HG03457 (cell line): Measurements from ENCODE around the gene KCNAB1.
"Not testable (repeated sequence)": the region's sequence is repeated elsewhere in the genome, so short reads cannot be mapped to it uniquely, and the experiment has no call there.

Experiments used
- ATAC-seq: cut with Tn5 transposase; IDR thresholded peaks from one replicate; pipeline ENCODE4 v1.9.1; 2021; ENCODE audit warnings: moderate number of reproducible peaks; ENCODE audit not compliant: unreplicated experiment

The KCNAB1 gene

DNA sequence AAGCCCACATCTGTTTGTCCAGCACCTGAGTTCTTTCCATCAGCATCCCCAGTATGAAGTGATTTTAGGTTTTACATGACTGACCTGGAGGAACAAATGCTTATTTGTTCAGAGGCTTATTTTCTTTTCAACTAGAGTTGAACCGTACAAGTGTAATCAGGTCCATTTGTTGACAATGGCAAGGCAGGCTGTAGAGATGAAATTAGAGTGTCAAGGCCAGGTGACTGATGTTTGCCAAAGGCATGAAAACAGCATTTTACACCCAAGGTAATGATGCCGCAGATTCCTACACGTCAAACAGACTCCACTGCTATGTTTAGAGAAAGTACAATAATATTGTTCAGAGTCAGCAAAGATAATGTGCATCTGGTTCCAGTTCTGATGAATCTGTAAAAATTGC is 96.5 kb downstream of the KCNAB1 start:
- no peak for ATAC-seq

DNA sequence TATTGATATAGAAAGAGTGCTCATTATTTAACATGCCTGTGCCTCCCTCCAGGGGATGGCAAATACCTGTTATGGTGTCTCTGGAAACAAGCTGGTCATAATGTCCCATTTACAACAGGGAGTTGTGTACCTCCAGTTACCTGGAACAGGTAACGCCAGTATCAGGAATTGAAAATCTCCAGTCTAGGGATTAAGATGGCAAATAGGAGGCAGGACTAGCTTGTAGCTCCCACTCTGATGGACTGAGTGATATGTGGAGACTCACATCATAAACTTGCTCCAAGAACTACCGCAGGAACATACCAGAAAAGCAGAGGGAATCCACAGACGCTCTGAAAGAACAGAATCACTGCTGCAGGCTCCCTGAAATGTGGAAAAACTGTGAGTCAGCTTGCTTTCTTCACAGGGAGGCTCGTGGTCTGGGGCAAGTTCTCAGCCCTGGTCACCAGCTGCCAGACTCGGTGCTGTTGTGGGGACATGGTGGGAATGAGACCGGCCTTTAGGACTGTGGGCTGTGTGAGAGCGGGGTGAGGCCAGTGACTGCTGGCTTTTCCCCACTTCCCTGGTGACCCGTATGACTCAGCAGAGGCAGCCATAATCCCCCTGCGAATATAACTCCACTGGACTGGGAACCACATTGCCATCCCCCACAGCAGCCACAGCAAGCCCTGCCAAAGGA is 97.4 kb downstream of the KCNAB1 start:
- ATAC-seq = no peak

DNA sequence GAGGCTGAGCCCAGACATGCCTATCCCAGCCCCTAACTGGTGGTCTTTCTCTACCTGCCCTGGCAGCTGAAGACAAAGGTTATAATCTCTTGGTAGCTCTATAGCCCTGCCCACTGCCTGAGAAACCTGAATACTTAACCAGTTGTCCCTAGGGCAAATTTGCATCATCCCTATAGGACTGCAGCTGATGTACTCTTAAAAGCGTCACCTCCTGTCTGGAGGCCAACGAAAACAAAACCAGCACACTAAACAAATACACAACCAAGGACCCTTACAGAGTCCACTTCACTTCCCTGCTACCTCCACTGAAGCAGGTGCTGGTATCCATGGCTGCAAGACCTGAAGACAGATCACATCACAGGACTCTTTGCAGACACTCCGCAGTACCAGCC is 98.0 kb downstream of the KCNAB1 start:
- no peak for ATAC-seq

DNA sequence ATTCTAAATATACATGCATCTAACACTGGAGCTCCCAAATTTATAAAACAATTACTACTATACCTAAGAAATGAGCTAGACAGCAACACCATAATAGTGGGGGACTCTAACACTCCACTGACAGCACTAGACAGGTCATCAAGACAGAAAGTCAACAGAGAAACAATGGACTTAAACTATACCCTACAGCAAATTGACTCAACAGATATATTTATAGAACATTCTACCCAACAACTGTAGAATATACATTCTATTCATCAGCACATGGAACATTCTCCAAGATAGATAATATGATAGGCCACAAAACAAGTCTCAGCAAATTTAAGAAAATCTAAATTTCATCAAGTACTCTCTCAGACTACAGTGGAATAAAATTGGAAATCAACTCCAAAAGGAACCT is 102.0 kb downstream of the KCNAB1 start:
- not testable (repeated sequence) for ATAC-seq

DNA sequence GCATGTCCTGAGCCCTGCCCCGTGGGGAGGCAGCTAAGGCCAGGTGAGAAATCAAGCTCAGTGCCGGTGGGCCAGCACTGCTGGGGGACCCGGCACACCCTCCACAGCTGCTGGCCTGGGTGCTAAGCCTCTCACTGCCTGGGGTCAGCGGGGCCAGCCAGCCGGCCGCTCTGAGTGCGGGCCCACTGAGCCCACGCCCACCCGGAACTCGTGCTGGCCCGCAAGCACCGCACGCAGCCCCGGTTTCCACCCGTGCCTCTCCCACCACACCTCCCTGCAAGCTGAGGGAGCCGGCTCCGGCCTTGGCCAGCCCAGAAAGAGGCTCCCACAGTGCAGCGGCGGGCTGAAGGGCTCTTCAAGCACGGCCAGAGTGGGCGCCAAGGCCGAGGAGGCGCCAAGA is 103.7 kb downstream of the KCNAB1 start:
- ATAC-seq = not testable (repeated sequence)

DNA sequence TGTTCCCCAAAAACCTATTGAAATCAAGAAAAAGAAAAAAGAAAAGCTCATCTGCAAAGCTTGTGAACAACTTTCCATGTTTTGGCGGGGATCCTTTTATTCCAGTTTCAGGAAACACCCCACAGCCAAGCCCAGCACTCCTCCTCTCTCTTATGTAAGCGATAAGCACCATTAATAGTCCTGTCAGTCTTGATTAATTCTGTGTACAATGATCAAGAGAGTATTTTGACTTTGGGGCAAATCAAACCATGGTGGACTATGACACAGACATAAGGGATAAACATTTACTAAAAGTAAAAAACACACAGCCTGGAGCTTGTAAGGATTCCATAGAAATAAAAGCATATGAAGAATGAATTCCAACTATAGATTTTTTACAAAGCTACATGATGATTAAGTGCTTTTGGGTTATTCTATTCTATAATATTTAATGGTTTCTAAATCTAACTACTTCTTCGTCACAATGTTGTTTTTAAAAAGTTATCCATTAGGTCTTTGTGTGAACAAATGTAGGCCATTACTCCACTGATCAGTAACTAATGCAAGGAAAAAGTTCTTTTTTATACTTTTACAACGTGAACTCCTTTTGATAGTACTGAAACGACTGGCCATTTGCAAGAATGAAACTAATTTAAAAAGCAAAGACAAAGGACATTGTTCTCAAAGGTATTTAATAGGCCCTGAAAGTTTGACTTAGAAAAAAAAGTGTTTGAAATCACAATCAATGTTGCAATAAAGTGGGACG is 106.5 kb downstream of the KCNAB1 start:
- ATAC-seq = no peak

DNA sequence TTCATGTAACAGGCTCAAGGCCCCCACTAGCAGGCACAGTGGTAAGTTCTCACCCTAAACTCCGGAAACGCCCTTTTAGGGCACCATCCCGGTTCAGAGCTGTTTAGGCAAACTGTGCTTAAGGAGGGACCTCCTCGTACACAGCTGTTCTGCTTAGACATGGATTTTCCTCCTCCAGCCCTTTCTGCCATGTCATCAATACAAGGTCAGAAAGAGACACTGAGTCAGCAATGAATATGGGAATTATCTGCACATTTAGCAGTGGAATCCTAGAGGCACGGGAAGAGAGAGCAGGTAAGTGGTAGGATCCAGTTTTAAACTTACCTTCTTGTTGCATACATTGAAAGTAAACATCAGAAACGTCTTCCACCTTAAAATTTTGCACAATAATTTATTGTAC is 107.3 kb downstream of the KCNAB1 start:
- ATAC-seq = no peak

DNA sequence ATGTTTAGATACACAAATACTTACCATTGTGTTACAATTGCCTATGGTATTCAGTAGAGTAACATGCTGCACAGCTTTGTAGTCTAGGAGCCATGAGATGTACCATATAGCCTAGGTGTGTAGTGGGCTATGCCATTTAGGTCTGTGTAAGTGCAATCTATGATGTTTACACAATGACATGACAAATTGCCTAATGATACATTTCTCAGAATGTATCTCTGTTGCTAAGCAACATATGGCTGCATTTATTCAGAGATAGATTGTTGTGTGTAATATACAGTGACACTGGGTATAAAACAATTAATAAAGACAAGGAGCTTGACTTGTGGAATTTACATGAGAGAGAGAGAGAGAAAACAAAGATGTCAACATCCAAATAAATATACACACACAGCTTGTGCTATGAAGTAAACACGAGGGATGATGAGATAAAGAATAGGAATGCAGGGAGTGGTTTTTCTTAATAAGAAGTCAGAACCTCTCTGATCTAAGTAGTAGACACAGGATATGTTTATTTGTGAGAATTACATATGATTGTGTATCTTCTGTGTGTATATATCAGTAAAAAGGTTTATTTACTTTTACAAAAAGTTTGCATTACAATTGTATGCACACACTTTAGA is 110.0 kb downstream of the KCNAB1 start:
- ATAC-seq = no peak

DNA sequence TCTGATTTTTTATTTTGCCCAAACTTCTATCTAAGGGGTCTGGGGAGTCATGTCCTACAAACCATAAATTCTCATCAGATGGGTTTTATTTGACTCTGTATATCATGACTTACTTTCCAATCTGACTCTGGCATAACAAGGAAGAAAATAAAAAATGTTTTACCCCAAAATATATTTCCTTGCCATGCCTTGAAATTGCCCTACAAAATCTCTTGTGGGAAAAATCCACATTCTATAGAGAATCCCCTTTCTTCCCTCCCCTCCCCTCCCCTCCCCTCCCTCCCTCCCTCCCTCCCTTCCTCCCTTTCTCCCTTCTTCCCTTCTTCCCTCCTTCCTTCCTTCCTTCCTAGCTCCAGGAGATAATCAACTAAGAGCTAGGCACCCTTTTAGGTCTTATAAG is 110.8 kb downstream of the KCNAB1 start:
- not testable (repeated sequence) for ATAC-seq

DNA sequence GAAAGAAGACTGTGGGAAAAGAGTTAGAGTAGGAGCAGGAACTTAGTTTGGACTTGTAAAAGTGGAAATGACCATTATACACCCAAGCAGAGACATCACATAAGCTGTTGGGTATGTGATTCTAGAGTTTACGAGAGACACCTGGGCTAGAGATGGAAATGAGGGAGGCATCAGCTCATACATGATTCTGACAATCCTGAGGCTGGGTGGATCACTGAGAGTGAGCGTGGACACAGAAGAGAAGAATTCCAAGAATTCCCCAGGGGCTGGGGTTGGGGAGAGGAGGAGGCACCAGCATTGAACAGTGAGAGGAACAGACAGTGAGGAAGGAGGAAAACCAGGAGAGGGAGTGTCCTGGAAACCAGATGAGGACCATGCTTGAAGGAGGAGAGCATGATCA is 113.5 kb downstream of the KCNAB1 start:
- ATAC-seq = no peak

DNA sequence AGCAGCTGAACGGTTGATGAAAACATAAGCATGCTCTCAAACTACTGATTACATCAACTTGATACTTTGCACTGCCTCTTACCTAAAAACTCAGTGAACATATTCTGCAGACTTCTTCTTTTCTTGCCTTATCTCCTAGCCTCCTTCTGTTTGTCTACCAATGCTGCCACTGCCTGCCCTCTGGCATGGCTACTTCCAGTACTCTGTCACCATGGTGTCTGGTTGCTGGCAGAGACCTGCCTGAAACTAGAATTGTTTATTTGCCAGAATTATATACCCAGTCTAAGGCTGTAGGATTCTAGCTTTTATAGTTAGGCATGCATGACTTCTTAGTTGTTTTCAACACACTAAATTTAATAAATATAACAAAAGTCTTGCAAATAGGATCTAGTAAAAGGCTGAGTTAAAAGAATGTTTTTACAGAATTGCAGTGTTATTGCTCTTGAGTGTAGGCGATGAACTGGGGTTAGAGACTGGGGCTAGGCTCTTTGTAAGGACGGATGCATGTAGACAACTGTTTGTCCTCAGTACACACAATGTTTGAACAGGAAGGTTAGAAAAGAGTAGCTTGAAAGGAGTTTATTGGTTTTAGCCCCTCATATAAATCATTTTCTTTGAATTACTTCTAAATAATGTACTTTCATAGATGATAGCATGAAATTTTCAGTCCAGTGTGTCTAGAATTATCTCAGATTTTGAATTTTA is 116.3 kb downstream of the KCNAB1 start:
- no peak for ATAC-seq

DNA sequence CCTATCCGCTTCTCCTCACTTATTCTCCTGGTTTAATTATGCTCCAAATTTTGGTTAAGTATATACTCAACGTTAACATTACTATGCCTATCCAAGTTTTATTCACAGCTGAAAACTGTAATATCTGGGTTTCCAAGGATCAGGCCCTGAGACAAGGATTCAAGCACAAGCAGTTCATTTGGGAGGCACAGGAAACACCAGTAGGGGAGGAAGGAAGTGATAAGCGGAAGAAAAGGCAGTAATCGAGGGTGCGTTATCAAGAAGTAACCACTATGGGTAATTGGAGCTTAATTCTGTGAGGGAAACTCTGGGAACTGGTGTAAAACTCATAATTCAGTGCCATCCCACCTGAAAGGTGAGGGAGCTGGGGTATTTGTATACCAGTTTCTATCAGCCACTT is 120.3 kb downstream of the KCNAB1 start:
- no peak for ATAC-seq

DNA sequence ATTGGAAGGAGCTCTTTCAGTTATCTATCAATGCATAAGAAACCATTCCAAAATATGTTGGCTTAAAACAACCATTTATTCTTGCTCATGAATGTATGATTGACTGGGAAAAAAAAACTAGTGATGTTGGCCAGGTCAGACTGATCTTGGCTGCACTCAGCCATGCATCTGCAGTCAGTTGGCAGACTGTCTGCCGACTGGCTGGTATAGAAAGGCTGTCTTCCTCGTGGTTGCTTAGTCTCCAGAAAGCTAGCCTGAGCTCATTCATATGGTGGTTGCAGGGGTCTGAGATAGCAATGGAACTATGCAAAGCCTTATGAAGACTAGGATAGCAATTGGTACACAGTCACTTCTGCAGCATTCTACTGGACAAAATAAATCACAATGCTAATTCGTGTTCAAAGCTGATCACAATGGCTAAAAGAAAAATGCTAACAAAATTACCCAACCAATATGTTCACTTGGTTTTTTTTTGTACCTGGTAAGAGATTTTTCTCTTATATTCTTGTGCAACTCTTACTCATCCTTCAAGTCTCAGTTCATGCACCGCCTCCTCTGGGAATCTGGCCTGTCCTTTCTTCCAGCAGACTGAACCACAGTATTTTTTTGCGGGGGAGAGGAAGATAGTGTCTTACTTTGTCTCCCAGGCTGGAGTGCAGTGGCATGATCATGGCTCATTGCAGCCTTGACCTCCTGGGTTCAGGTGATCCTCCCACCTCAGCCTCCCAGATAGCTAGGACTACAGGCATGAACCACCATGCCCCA is 126.8 kb downstream of the KCNAB1 start:
- no peak for ATAC-seq

DNA sequence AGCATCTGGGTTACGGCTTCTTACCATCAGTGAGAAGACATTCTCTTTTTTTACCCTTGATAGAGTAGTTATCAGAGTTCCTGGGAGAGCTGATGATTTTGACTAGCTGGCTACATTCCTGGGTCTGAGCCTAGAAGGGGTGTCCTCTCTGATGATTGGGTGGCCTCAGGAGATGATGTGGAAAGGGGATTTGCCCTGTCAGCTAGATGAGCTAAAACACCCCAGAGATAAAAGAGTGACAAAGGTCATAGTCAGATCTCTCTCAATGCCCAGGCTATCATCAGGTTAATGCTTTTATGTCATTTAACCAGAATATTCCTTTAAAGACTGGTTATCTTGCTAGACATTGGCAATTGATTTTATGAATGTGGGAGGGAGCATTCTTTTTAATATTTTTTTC is 130.2 kb downstream of the KCNAB1 start:
- ATAC-seq = no peak

DNA sequence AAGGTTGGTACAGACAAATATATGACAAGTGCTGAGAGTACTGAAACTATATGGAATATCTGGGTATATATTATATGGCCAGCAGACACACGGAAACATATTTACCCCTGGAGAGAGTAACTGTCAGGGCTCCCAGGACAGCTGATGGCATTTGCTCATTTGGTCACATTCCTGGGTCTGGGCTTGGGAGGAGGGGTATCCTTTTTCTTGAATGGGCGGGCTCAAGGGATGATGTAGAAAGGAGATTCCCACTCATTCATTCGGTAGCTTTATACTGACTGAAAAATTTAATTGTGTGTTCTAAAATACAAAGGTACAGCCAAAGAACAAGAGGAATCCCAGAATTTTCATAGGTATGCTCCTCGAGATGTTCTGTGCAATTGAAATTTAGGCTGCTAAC is 131.0 kb downstream of the KCNAB1 start:
- no peak for ATAC-seq

DNA sequence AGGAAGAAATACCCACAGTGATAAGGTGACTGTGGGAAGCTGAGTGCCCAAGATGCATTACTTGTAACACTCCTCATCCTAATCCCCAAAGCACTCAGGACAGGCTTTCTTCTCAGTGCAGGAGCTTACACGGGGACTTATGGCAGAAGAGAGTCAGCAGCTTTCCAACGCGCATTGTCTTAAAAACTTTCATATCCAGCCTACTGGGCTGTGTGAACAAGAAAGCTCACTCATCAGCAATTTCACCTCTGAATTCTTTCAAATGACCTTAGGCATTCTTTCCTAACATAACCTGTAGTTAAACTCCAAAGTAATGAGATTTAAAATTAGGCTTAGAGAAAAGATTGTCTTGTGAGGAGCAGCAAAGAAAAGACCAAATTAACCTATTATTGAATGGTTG is 132.3 kb downstream of the KCNAB1 start:
- ATAC-seq = no peak

DNA sequence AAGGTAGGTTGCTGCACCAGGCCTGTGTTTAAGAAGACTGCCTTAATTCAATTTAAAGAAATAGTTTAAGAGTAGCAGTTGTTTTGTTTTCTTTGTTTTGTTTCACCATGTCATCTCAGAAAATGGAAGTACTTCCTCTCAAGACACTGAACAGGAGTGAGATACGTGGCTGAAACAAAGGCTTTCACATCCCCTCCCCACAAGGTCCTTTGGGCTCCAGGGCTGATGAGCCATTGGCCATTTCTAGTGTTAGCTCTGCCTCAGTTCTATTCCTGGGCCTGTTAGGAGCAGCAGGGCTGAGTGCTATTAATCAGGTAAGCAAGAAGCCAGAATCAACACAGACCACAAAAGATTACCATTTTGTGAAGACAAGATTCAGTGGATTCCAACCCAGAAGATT is 132.8 kb downstream of the KCNAB1 start:
- no peak for ATAC-seq

DNA sequence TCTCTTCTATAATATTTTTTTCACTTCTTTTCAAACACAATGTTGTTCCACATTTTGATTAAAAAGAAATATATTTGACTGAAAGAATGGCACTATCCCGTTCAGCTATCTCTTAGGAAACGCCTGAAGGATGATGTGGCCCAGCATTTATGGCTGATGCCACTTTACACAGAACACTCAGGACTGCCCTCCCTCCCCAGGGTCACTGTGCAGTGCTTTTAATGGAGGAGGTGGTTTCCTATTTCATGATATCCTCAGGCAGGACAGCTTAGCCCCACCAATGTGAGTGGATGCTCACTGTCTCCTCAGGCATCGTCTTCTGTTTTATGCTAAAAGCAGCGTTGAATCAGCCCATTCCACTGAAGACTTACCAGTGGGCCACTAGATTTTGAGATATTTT is 135.9 kb downstream of the KCNAB1 start:
- no peak for ATAC-seq

DNA sequence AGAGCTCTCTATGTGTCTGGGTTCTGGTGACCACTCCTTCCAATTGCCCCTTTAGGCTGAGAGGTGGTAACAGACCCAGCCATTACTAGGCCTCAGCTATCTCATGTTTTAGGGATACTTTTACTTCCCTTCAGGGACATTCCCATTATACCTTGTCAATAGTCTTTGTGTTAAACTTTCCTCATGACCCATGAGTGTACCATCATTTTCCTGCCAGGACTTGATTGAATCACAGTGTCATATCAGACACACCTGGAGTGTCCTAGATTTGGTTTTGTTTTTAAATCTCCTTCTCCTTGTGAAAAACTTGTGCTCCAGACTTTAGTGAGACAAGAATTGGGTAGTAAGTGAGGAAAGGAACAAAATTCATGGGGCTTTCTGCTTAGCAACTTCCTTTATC is 136.6 kb downstream of the KCNAB1 start:
- ATAC-seq = no peak

DNA sequence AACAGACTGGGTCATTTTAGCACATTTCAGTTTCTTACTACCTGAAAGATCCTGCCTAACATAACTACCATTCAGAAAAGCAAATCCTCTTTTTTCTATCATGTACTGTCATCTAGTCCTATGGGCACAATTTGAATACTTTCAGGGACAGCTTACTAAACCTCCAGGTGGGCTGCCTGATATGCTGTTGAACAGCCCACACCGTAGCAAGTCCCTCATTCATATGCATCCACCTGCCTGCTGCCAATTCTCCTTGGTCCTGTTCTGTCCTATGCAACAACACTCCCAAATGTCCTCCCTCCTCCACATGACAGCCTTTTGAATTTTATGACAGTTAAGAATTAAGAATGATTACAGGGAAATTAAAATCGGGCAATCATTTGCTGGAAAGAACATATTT is 137.9 kb downstream of the KCNAB1 start:
- ATAC-seq = no peak

DNA sequence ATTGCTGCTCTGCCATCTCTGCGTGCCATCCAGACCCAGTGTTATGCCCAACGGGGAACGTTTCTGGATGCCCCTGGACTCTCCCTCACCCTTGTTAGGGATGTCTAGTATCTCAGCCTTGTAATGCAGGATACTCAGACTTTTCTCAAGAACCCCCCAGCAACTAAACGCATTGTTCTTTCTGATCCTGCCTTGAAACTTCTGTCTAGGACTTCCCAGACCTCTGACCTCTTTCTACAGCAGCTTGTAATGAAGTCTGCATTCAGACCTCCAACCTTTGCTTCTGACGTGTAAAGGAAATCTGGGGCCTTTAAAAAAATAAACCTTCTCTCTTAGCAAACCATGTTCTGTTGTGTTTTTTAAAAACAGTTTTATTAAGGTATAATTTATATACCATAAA is 139.5 kb downstream of the KCNAB1 start:
- no peak for ATAC-seq
